Vagina (tissue), 2 donors: ENCODE results near the gene DAB2IP. TPM values are rescaled to one million over a fixed set of nuclear protein-coding genes. Genes with fewer than 3 reads are reported as not detected.
A peak's percentile ranks its signal among the peaks of the same experiment; 100 is the strongest.

ENCODE experiments used
- DNase-seq, 2 donors: peaks; one replicate each; pipeline ENCODE4 v3.0.0-alpha.2; 2017; ENCODE audit errors: extremely low spot score in 2 of 2
- H3K27ac ChIP-seq: fragments of 200-600 bp; sonication (generic); one replicate; pipeline ENCODE4 v1.5.1; 2019
- H3K27me3 ChIP-seq: fragments of 200-600 bp; sonication (generic); one replicate; pipeline ENCODE4 v1.5.1; 2019
- H3K36me3 ChIP-seq, 2 donors: fragments of 200-600 bp; sonication (generic); one replicate each; pipeline ENCODE4 v1.5.1; 2017 to 2019
- H3K4me1 ChIP-seq: fragments of 200-600 bp; sonication (generic); one replicate; pipeline ENCODE4 v1.5.1; 2019
- H3K4me3 ChIP-seq, 2 donors: fragments of 200-600 bp; sonication (generic); 1 replicate in 1 of 2; 2 replicates in 1 of 2; pipeline ENCODE4 v1.5.1; 2016 to 2019
- H3K9me3 ChIP-seq: fragments of 200-600 bp; sonication (generic); one replicate; pipeline ENCODE4 v1.5.1; 2019
- CTCF ChIP-seq, 3 experiments: fragments of 450-650 bp in 2 of 3; fragments of 200-600 bp in 1 of 3; sonication (generic) in 1 of 3; IDR thresholded peaks; one replicate each; pipeline ENCODE4 v1.5.1; 2017 to 2019; ENCODE audit warnings: antibody characterized with exemption in 3 of 3, mild to moderate bottlenecking in 2 of 3, moderate library complexity in 2 of 3
- POLR2A ChIP-seq, 2 donors: fragments of 450-650 bp; IDR thresholded peaks; one replicate each; pipeline ENCODE4 v1.6.1; 2017; ENCODE audit warnings: antibody characterized with exemption in 2 of 2, mild to moderate bottlenecking in 2 of 2, moderate library complexity in 2 of 2
- POLR2AphosphoS5 ChIP-seq, 2 donors: sonication (generic); formaldehyde crosslinking; IDR thresholded peaks; one replicate each; pipeline ENCODE4 v1.9.0; 2017; ENCODE audit warnings: antibody characterized with exemption in 2 of 2, mild to moderate bottlenecking in 2 of 2, low read depth in 1 of 2; ENCODE audit not compliant: insufficient read depth in 1 of 2
- intact Hi-C: fragments of 100-400 bp; cut with DNase I; formaldehyde crosslinking; loops from one replicate; pipeline ENCODE4 v1.15.1; 2023
- total RNA-seq: library from RNA; depleted of rRNA; stranded (reverse); fragments of >200 nt; gene quantifications from one replicate; pipeline ENCODE4 v1.2.3, GENCODE V29; 2016

Gene DAB2IP
- total RNA-seq, 1 donor from 2014 or later = 38.8 TPM

DNA sequence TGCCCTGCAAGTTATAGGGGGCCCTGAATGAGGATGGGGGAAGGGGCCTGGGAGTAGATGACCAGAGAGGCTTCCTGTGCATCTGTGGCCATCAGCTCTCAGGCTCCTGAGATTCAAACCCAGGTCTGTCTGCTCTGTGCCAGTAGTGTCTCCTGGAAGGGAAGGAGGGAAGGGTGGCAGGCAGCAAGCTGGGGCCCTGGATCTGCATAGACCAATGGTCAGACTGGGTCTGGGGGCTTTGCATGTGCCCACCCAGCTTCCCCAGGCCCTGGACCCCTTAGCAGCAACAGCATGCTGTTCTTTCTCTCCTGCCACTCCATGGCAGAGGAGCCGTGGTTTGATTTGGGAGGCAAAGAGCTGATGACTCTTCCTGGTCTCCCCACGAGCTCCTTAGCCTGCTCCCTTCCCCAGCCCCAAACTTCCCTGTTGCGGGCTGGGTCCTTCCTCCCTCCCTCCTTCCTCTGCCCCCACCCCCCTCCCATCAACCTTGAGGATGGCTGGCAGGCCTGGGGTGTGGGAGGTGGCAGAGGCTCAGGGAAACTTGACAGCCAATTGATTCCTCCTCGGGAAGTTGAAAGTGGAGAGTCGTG lies 31.6 kb downstream of the DAB2IP start:
- DNase-seq = no peak
- intact Hi-C loops = no loop called here
- Histone ChIP-seq H3K36me3 (peaks cover 0 to 10% of the 10 kb centered on the region in 2 donors), H3K9me3 (no peaks in the 10 kb centered on the region), H3K4me3 (no peak overlapping the region), H3K4me1 (no peaks in the 10 kb centered on the region), H3K27me3 (no peaks in the 10 kb centered on the region), H3K27ac (no peak overlapping the region)
- TF ChIP-seq POLR2A (IDR thresholded peaks at IDR 0.05) = no peak
- TF ChIP-seq CTCF (IDR thresholded peaks at IDR 0.05) = no peak
- TF ChIP-seq POLR2AphosphoS5 (IDR thresholded peaks at IDR 0.05; ENCODE audit: insufficient read depth in 1 of 2, low read depth in 1 of 2) = no peak

GRCh38 chr9:121683652-121684051 lies 32.2 kb downstream of the DAB2IP start:
- Histone ChIP-seq H3K4me3 (no peak overlapping the region), H3K27ac (no peak overlapping the region)

GRCh38 chr9:121684381-121685145 lies 33.1 kb downstream of the DAB2IP start:
- Histone ChIP-seq H3K27ac (no peak overlapping the region), H3K9me3 (no peaks in the 10 kb centered on the region), H3K27me3 (no peaks in the 10 kb centered on the region), H3K4me3 (no peak overlapping the region), H3K36me3 (peaks cover 0 to 8% of the 10 kb centered on the region in 2 donors), H3K4me1 (no peaks in the 10 kb centered on the region)
- TF ChIP-seq CTCF (IDR thresholded peaks at IDR 0.05) (peak in 2 of 3 experiments; percentile 35 to 47), POLR2AphosphoS5 (IDR thresholded peaks at IDR 0.05; ENCODE audit: insufficient read depth in 1 of 2, low read depth in 1 of 2) (no peak), POLR2A (IDR thresholded peaks at IDR 0.05) (no peak)
- intact Hi-C loops = loop anchor here (2.0 to 5.0 kb wide), 2 partner anchors 32 to 140 kb away; partner anchors contain the start of gene DAB2IP
- DNase-seq = no peak

More at GRCh38 chr9:121683652-121684051, 32.2 kb downstream of the DAB2IP start:
- Histone ChIP-seq H3K27me3 (no peaks in the 10 kb centered on the region), H3K36me3 (peaks cover 0 to 10% of the 10 kb centered on the region in 2 donors), H3K4me1 (no peaks in the 10 kb centered on the region), H3K9me3 (no peaks in the 10 kb centered on the region)
- DNase-seq = no peak
- intact Hi-C loops = loop anchor here (2.0 kb wide), 1 partner anchor 139 kb away; no protein-coding TSS in a partner anchor
- TF ChIP-seq CTCF (IDR thresholded peaks at IDR 0.05) (no peak), POLR2AphosphoS5 (IDR thresholded peaks at IDR 0.05; ENCODE audit: insufficient read depth in 1 of 2, low read depth in 1 of 2) (no peak), POLR2A (IDR thresholded peaks at IDR 0.05) (no peak)

GRCh38 chr9:121685146-121685794 lies 33.8 kb downstream of the DAB2IP start:
- DNase-seq = no peak
- Histone ChIP-seq H3K9me3 (no peaks in the 10 kb centered on the region), H3K36me3 (peaks cover 0 to under 1% of the 10 kb centered on the region in 2 donors), H3K27me3 (no peaks in the 10 kb centered on the region), H3K4me1 (peaks cover 7% of the 10 kb centered on the region), H3K4me3 (no peak overlapping the region), H3K27ac (no peak overlapping the region)
- intact Hi-C loops = loop anchor here (2.0 to 5.0 kb wide), 2 partner anchors 33 to 140 kb away; partner anchors contain the start of gene DAB2IP
- no peak for TF ChIP-seq CTCF (IDR thresholded peaks at IDR 0.05)
- TF ChIP-seq POLR2AphosphoS5 (IDR thresholded peaks at IDR 0.05; ENCODE audit: insufficient read depth in 1 of 2, low read depth in 1 of 2) = no peak
- TF ChIP-seq POLR2A (IDR thresholded peaks at IDR 0.05) = no peak
